Stomach (tissue), 19 donors: ENCODE data around the gene PDCD1. TPM values are rescaled to one million over a fixed set of nuclear protein-coding genes. Genes with fewer than 3 reads are reported as not detected.
A peak's percentile ranks its signal among the peaks of the same experiment; 100 is the strongest.
"Not testable (repeated sequence)": the region's sequence is repeated elsewhere in the genome, so short reads cannot be mapped to it uniquely, and the experiment has no call there.

Source experiments
- DNase-seq, 2 donors: peaks; one replicate each; pipeline versions ENCODE4 v3.0.0 to v3.0.0-alpha.2; 2013 to 2019
- H3K27ac ChIP-seq, 5 donors: fragments of 200-600 bp in 4 of 5; sonication (generic) in 4 of 5; one replicate each; pipeline ENCODE4 v1.5.1; 2013 to 2019; ENCODE audit warnings: mild to moderate bottlenecking in 1 of 5, moderate library complexity in 1 of 5
- H3K27me3 ChIP-seq, 3 donors: fragments of 200-600 bp; sonication (generic); one replicate each; pipeline ENCODE4 v1.5.1; 2017 to 2019; ENCODE audit warnings: mixed run types in 1 of 3
- H3K36me3 ChIP-seq, 4 donors: fragments of 200-600 bp; sonication (generic); 1 replicate in 3 of 4; 2 replicates in 1 of 4; pipeline ENCODE4 v1.5.1; 2016 to 2019
- H3K4me1 ChIP-seq, 4 donors: fragments of 200-600 bp; sonication (generic); one replicate each; pipeline ENCODE4 v1.5.1; 2016 to 2019
- H3K4me3 ChIP-seq, 4 donors: fragments of 200-600 bp; sonication (generic) in 3 of 4; one replicate each; pipeline ENCODE4 v1.5.1; 2016 to 2019; ENCODE audit warnings: mild to moderate bottlenecking in 1 of 4
- H3K9me3 ChIP-seq, 4 donors: fragments of 200-600 bp; sonication (generic); one replicate each; pipeline ENCODE4 v1.5.1; 2016 to 2019
- CTCF ChIP-seq, 7 experiments: fragments of 450-650 bp in 4 of 7; fragments of 200-600 bp in 3 of 7; sonication (generic) in 3 of 7; IDR thresholded peaks; one replicate each; pipeline ENCODE4 v1.5.1; 2016 to 2019; ENCODE audit warnings: antibody characterized with exemption in 7 of 7, control low read depth in 2 of 7, mild to moderate bottlenecking in 1 of 7
- EP300 ChIP-seq: sonication (generic); formaldehyde crosslinking; IDR thresholded peaks from one replicate; pipeline ENCODE4 v1.6.1; 2017; ENCODE audit warnings: antibody characterized with exemption
- POLR2A ChIP-seq, 4 donors: fragments of 450-650 bp; IDR thresholded peaks; one replicate each; pipeline ENCODE4 v1.6.1; 2016; ENCODE audit warnings: antibody characterized with exemption in 4 of 4, control low read depth in 2 of 4, mild to moderate bottlenecking in 1 of 4, moderate library complexity in 1 of 4
- POLR2AphosphoS5 ChIP-seq, 3 donors: sonication (generic); formaldehyde crosslinking; IDR thresholded peaks; one replicate each; pipeline ENCODE4 v1.6.1; 2016; ENCODE audit warnings: antibody characterized with exemption in 3 of 3
- WGBS, 5 donors: extraction: QIAGEN DNeasy Blood & Tissue Kit in 3 of 5; methylation state at CpG; one replicate each; pipeline versions ENCODE4 v1.1.5 to v1.1.7; 2013 to 2018; 5-methylcytosine and 5-hydroxymethylcytosine counted together
- intact Hi-C: fragments of 100-400 bp; cut with DNase I; formaldehyde crosslinking; loops from one replicate; pipeline ENCODE4 v1.15.1; 2023; ENCODE audit warnings: low total_unique reads
- long read RNA-seq, 10 donors: transcript quantifications; one replicate each; lab custom pipeline, GENCODE V29; 2026
- polyA plus RNA-seq, 3 donors: library from polyadenylated mRNA; stranded (reverse); fragments of 200-250 nt; gene quantifications; one replicate each; pipeline ENCODE4 v1.2.3, GENCODE V29; 2013
- total RNA-seq, 5 donors: library from RNA; depleted of rRNA; stranded (reverse); fragments of >200 nt; gene quantifications; one replicate each; pipeline versions ENCODE4 v1.1.0 to v1.2.3, GENCODE V29; 2014 to 2016
- donor health status: healthy with polysubstance abuse.
- donor health status: Bipolar disorder and iron deficiency.
- donor health status: healthy.

PDCD1 gene
- 1 to 10 TPM in 1 of 5 donors, under 1 TPM in 1, not detected in 3; 0.18 to 2.2 TPM for total RNA-seq
- polyA plus RNA-seq: under 1 TPM; 0.31 to 0.76 (median 0.60) TPM
- long read RNA-seq, donor 1: 0 reads
- long read RNA-seq, donor 2: 0 reads
- long read RNA-seq, donor 3: 0 reads
- long read RNA-seq, donor 4: 0 reads
- long read RNA-seq, donor 5, partial matches to known transcripts: 0 of 1 reads
- long read RNA-seq, donor 5, other reads (novel, unspliced or antisense): 0 of 1 reads
- long read RNA-seq, donor 6: 0 reads
- long read RNA-seq, donor 7: 0 reads
- long read RNA-seq, donor 8: 0 reads
- long read RNA-seq, donor 9: 0 reads
- long read RNA-seq, donor 10: 0 reads

- Histone ChIP-seq H3K4me3 (peak within 1 kb of the TSS; percentile 11 to 31 (median 28)), H3K4me1 (peaks cover 7 to 37% (median 23%) of the 10 kb centered on the region in 4 donors), H3K27ac (peak within 1 kb of the TSS; percentile 14 to 78 (median 71)), H3K9me3 (no peaks in the 10 kb centered on the region), H3K27me3 (peaks cover 3 to 59% (median 5%) of the 10 kb centered on the region in 3 donors), H3K36me3 (no peaks in the 10 kb centered on the region)
- intact Hi-C loops: no loop called here
- 44 to 59% (median 52%) methylated on average over 20 to 28 of the region's 28 CpGs for WGBS, 5 donors
- TF ChIP-seq POLR2AphosphoS5 (IDR thresholded peaks at IDR 0.05): peak in 1 of 3 donors; percentile 27
- no peak for TF ChIP-seq EP300
- TF ChIP-seq CTCF (IDR thresholded peaks at IDR 0.05): no peak
- DNase-seq: peak; percentile 34 to 70
Observed at GRCh38 chr2:241858206-241859016, at the start of gene PDCD1. PDCD1 (minus strand) TSS chr2:241858894; CDS start chr2:241858838, 56 bp downstream.

GRCh38 chr2:241907831-241908230, 49.1 kb upstream of the PDCD1 start:
- H3K4me3 ChIP-seq, intact Hi-C loops, H3K36me3 ChIP-seq, H3K27ac ChIP-seq, H3K27me3 ChIP-seq, H3K4me1 ChIP-seq, H3K9me3 ChIP-seq: not testable (repeated sequence)
- WGBS, 5 donors: 93 to 97% (median 96%) methylated on average over 7 of the region's 7 CpGs
- peak in 1 of 2 donors; percentile 10 for DNase-seq

- Histone ChIP-seq H3K36me3 (no peaks in the 10 kb centered on the region), H3K27ac (no peak overlapping the region), H3K9me3 (peaks cover 0 to under 1% (median 0%) of the 10 kb centered on the region in 4 donors), H3K4me1 (peaks cover 0 to 7% (median 0%) of the 10 kb centered on the region in 4 donors), H3K4me3 (no peak overlapping the region), H3K27me3 (peaks cover 0 to 5% (median 0%) of the 10 kb centered on the region in 3 donors)
- TF ChIP-seq CTCF (IDR thresholded peaks at IDR 0.05) (no peak), EP300 (no peak), POLR2AphosphoS5 (IDR thresholded peaks at IDR 0.05) (no peak), POLR2A (IDR thresholded peaks at IDR 0.05) (no peak)
- WGBS, 5 donors: 82 to 87% (median 85%) methylated on average over 18 of the region's 18 CpGs
- intact Hi-C loops: no loop called here
- peak in 1 of 2 donors; percentile 20 for DNase-seq
Observed at GRCh38 chr2:241906826-241907570, 48.3 kb upstream of the PDCD1 start.

- 60 to 73% (median 69%) methylated on average over 5 of the region's 5 CpGs for WGBS, 5 donors
- H3K4me1 ChIP-seq: peaks cover 0 to 13% (median 5%) of the 10 kb centered on the region in 4 donors
- H3K4me3 ChIP-seq, H3K9me3 ChIP-seq, intact Hi-C loops, H3K36me3 ChIP-seq, H3K27ac ChIP-seq, H3K27me3 ChIP-seq: not testable (repeated sequence)
- peak in 1 of 2 donors; percentile 24 for DNase-seq
Observed at GRCh38 chr2:241906378-241906770, 47.7 kb upstream of the PDCD1 start.

- peak in 1 of 2 donors; percentile 20 for DNase-seq
- 83 to 91% (median 88%) methylated on average over 12 to 14 of the region's 14 CpGs for WGBS, 5 donors
- TF ChIP-seq POLR2AphosphoS5 (IDR thresholded peaks at IDR 0.05) (no peak), EP300 (no peak), POLR2A (IDR thresholded peaks at IDR 0.05) (no peak), CTCF (IDR thresholded peaks at IDR 0.05) (no peak)
- Histone ChIP-seq H3K27ac (no peak overlapping the region), H3K27me3 (peaks cover 0 to 11% (median 0%) of the 10 kb centered on the region in 3 donors), H3K4me3 (no peak overlapping the region), H3K36me3 (no peaks in the 10 kb centered on the region), H3K9me3 (no peaks in the 10 kb centered on the region), H3K4me1 (peaks cover 0 to 18% (median 6%) of the 10 kb centered on the region in 4 donors)
- intact Hi-C loops: no loop called here
Observed at GRCh38 chr2:241905716-241906377, 47.2 kb upstream of the PDCD1 start.
